Peyer's patch (tissue), 4 donors: Measurements from ENCODE around the gene FGF4.

Source experiments
- CTCF ChIP-seq, 6 experiments: fragments of 450-650 bp in 4 of 6; fragments of 200-600 bp in 2 of 6; sonication (generic) in 1 of 6; IDR thresholded peaks; one replicate each; pipeline ENCODE4 v1.5.1; 2017 to 2019; ENCODE audit warnings: antibody characterized with exemption in 6 of 6, mild to moderate bottlenecking in 3 of 6, moderate library complexity in 1 of 6
- POLR2A ChIP-seq, 2 donors: fragments of 450-650 bp; IDR thresholded peaks; one replicate each; pipeline ENCODE4 v1.5.1; 2017; ENCODE audit warnings: antibody characterized with exemption in 2 of 2, mild to moderate bottlenecking in 2 of 2, moderate library complexity in 2 of 2

GRCh38 chr11:69796063-69796462 lies 20.9 kb upstream of the FGF4 start:
- TF ChIP-seq CTCF (IDR thresholded peaks at IDR 0.05), result no peak
- TF ChIP-seq POLR2A (IDR thresholded peaks at IDR 0.05), result no peak
